ENCODE results near the gene PALLD.

Gene PALLD

GRCh38 chr4:168555437-168555836, 58.6 kb downstream of the PALLD start:
- no peak overlapping the region for H3K9ac ChIP-seq (ENCODE audit: low read length)
- 0 out of 2 replicates have a peak, but pooled peaks cover 5% of the 10 kb centered on the region for H3F3A ChIP-seq (ENCODE audit: insufficient read depth, low read length)
- H3K36me3 ChIP-seq (replicated peaks; ENCODE audit: insufficient read depth, low read length): no peaks in the 10 kb centered on the region
- TF ChIP-seq EZH2 (optimal IDR thresholded peaks at IDR 0.05; ENCODE audit: low read depth, low read length) (no peak), CTCF (IDR thresholded peaks at IDR 0.05; ENCODE audit: low read length) (no peak), EZH2phosphoT487 (IDR thresholded peaks at IDR 0.05; ENCODE audit: low read length) (no peak)
- no peaks in the 10 kb centered on the region for H3K79me2 ChIP-seq (ENCODE audit: low read length)
- no peak overlapping the region for H3K4me3 ChIP-seq (ENCODE audit: low read length)
- H3K27ac ChIP-seq (ENCODE audit: low read length): no peak overlapping the region
- DNase-seq: no peak
- no peaks in the 10 kb centered on the region for H4K20me1 ChIP-seq (ENCODE audit: insufficient read depth, low read length)
- H3K27me3 ChIP-seq (replicated peaks; ENCODE audit: insufficient read depth, low read length): no peaks in the 10 kb centered on the region; the same call in 1 of the 2 replicates
- no peaks in the 10 kb centered on the region for H3K9me3 ChIP-seq (replicated peaks; ENCODE audit: insufficient read depth, low read length)
- no peaks in the 10 kb centered on the region for H3K9me2 ChIP-seq (replicated peaks; ENCODE audit: insufficient read depth, low read length)
- H3K4me1 ChIP-seq (ENCODE audit: low read length): peaks cover 3% of the 10 kb centered on the region; the same call in 1 of the 2 replicates
- no peak overlapping the region for H3K4me2 ChIP-seq (ENCODE audit: low read depth, low read length)
- no peak overlapping the region for H2AFZ ChIP-seq (ENCODE audit: low read length)

- Histone ChIP-seq H3K4me1 (ENCODE audit: low read length) (peaks cover 3% of the 10 kb centered on the region; the same call in 1 of the 2 replicates), H3K4me2 (ENCODE audit: low read depth, low read length) (no peak overlapping the region), H3K4me3 (ENCODE audit: low read length) (no peak overlapping the region), H2AFZ (ENCODE audit: low read length) (no peak overlapping the region), H3K79me2 (ENCODE audit: low read length) (no peaks in the 10 kb centered on the region), H3K27me3 (replicated peaks; ENCODE audit: insufficient read depth, low read length) (no peaks in the 10 kb centered on the region; the same call in 1 of the 2 replicates), H4K20me1 (ENCODE audit: insufficient read depth, low read length) (no peaks in the 10 kb centered on the region), H3K36me3 (replicated peaks; ENCODE audit: insufficient read depth, low read length) (no peaks in the 10 kb centered on the region), H3F3A (ENCODE audit: insufficient read depth, low read length) (0 out of 2 replicates have a peak, but pooled peaks cover 7% of the 10 kb centered on the region), H3K9me2 (replicated peaks; ENCODE audit: insufficient read depth, low read length) (no peaks in the 10 kb centered on the region), H3K9me3 (replicated peaks; ENCODE audit: insufficient read depth, low read length) (no peaks in the 10 kb centered on the region), H3K27ac (ENCODE audit: low read length) (no peak overlapping the region), H3K9ac (ENCODE audit: low read length) (no peak overlapping the region)
- TF ChIP-seq EZH2 (optimal IDR thresholded peaks at IDR 0.05; ENCODE audit: low read depth, low read length) (no peak), CTCF (IDR thresholded peaks at IDR 0.05; ENCODE audit: low read length) (no peak), EZH2phosphoT487 (IDR thresholded peaks at IDR 0.05; ENCODE audit: low read length) (no peak)
- DNase-seq: no peak
Measured at GRCh38 chr4:168557658-168558057, 60.8 kb downstream of the PALLD start.

- no peak for DNase-seq
- Histone ChIP-seq H3F3A (ENCODE audit: insufficient read depth, low read length) (0 out of 2 replicates have a peak, but pooled peaks cover 7% of the 10 kb centered on the region), H3K79me2 (ENCODE audit: low read length) (no peaks in the 10 kb centered on the region), H3K9me3 (replicated peaks; ENCODE audit: insufficient read depth, low read length) (no peaks in the 10 kb centered on the region), H3K27me3 (replicated peaks; ENCODE audit: insufficient read depth, low read length) (no peaks in the 10 kb centered on the region; the same call in 1 of the 2 replicates), H3K4me2 (ENCODE audit: low read depth, low read length) (no peak overlapping the region), H3K36me3 (replicated peaks; ENCODE audit: insufficient read depth, low read length) (no peaks in the 10 kb centered on the region), H4K20me1 (ENCODE audit: insufficient read depth, low read length) (no peaks in the 10 kb centered on the region), H3K27ac (ENCODE audit: low read length) (no peak overlapping the region), H3K9ac (ENCODE audit: low read length) (no peak overlapping the region), H3K4me3 (ENCODE audit: low read length) (no peak overlapping the region), H3K4me1 (ENCODE audit: low read length) (peaks cover 3% of the 10 kb centered on the region; the same call in 1 of the 2 replicates), H3K9me2 (replicated peaks; ENCODE audit: insufficient read depth, low read length) (no peaks in the 10 kb centered on the region), H2AFZ (ENCODE audit: low read length) (no peak overlapping the region)
- TF ChIP-seq EZH2 (optimal IDR thresholded peaks at IDR 0.05; ENCODE audit: low read depth, low read length) (no peak), EZH2phosphoT487 (IDR thresholded peaks at IDR 0.05; ENCODE audit: low read length) (no peak), CTCF (IDR thresholded peaks at IDR 0.05; ENCODE audit: low read length) (no peak)
Measured at GRCh38 chr4:168558599-168558998, 61.7 kb downstream of the PALLD start.
